ENCODE measurements around the gene ADAT2.
"Not testable (repeated sequence)": the region's sequence is repeated elsewhere in the genome, so short reads cannot be mapped to it uniquely, and the experiment has no call there.

DNA sequence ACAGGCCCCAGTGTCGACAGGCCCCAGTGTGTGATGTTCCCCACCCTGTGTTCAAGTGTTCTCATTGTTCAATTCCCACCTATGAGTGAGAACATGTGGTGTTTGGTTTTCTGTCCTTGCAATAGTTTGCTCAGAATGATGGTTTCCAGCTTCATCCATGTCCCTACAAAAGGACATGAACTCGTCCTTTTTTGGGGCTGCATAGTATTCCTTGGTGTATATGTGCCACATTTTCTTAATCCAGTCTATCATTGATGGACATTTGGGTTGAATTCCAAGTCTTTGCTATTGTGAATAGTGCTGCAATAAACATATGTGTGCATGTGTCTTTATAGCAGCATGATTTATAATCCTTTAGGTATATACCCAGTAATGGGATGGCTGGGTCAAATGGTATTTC, 18.3 kb upstream of the ADAT2 start:
- not testable (repeated sequence) for TF ChIP-seq CTCF, POLR2A (IDR thresholded peaks at IDR 0.05)
